GM12878 (cell line): ENCODE data around the gene DIAPH1. TPM values are rescaled to one million over a fixed set of nuclear protein-coding genes. Genes with fewer than 3 reads are reported as not detected.

Experiments used
- ATAC-seq: fragments of 200-7000 bp; cut with Tn5 transposase; 3 replicates; pipeline ENCODE4 v1.9.1; 2020; ENCODE audit warnings: mild to moderate bottlenecking, moderate library complexity
- BruUV-seq: library from RNA; stranded (reverse); fragments of 400-500 nt; replicated peaks from 2 replicates; lab custom pipeline; 2021; lab: Mats Ljungman, UMichigan
- CTCF ChIA-PET: fragments of 300-600 bp; sonication (Branson Sonifier 250); formaldehyde crosslinking; extraction: SDS; loops from one replicate; lab custom pipeline; 2021; ENCODE audit warnings: inconsistent platforms; lab: Yijun Ruan, JAX
- POLR2A ChIA-PET: fragments of 350-600 bp; formaldehyde crosslinking; extraction: SDS; loops from one replicate; lab custom pipeline; 2021; ENCODE audit warnings: inconsistent platforms; lab: Charles Lee
- RAD21 ChIA-PET: fragments of 300-600 bp; sonication (Branson Sonifier 250); formaldehyde crosslinking; loops from one replicate; lab custom pipeline; 2023; ENCODE audit warnings: antibody characterized with exemption; ENCODE audit not compliant: unreplicated experiment; lab: Charles Lee
- SMC1A ChIA-PET: fragments of 300-600 bp; sonication (Branson Sonifier 250); formaldehyde crosslinking; loops from one replicate; lab custom pipeline; 2023; ENCODE audit not compliant: unreplicated experiment, uncharacterized antibody; lab: Charles Lee
- DNase-seq: peaks from one replicate; pipeline ENCODE4 v3.0.0-alpha.2; 2011; ENCODE audit warnings: low read depth, low spot score
- FAIRE-seq: peaks from 3 replicates; lab custom pipeline; 2011; peaks lifted over from hg19 to GRCh38; lab: Jason Lieb, UNC
- H2AFZ ChIP-seq: 2 replicates; pipeline ENCODE4 v1.6.0; 2011; ENCODE audit warnings: low read depth, low read length, control low read depth; ENCODE audit not compliant: control insufficient read depth
- H3K27ac ChIP-seq: 2 replicates; pipeline ENCODE4 v1.5.1; 2011; ENCODE audit warnings: control low read depth; ENCODE audit not compliant: control insufficient read depth, insufficient read depth
- H3K27me3 ChIP-seq, 2 experiments: replicated peaks in 1 of 2; 2 replicates each; pipeline versions ENCODE4 v1.6.0 to v1.6.1; 2011; ENCODE audit warnings: low read length in 1 of 2; ENCODE audit not compliant: control insufficient read depth in 2 of 2, insufficient read depth in 2 of 2
- H3K36me3 ChIP-seq, 2 experiments: 2 replicates each; pipeline ENCODE4 v1.5.1; 2011; ENCODE audit warnings: low read length in 1 of 2; ENCODE audit not compliant: control insufficient read depth in 2 of 2, insufficient read depth in 2 of 2
- H3K4me1 ChIP-seq: 2 replicates; pipeline ENCODE4 v1.6.1; 2011; ENCODE audit warnings: mild to moderate bottlenecking, low read length, moderate library complexity, mixed read lengths; ENCODE audit not compliant: control insufficient read depth, insufficient read depth
- H3K4me2 ChIP-seq: 2 replicates; pipeline ENCODE4 v1.6.0; 2011; ENCODE audit warnings: control low read depth; ENCODE audit not compliant: control insufficient read depth, insufficient read depth
- H3K4me3 ChIP-seq: fragments of 200-600 bp; sonication (generic); 2 replicates; pipeline ENCODE4 v1.5.1; 2016
- H3K79me2 ChIP-seq: 2 replicates; pipeline ENCODE4 v1.6.0; 2011; ENCODE audit warnings: low read length; ENCODE audit not compliant: control insufficient read depth, insufficient read depth
- H3K9ac ChIP-seq: 2 replicates; pipeline ENCODE4 v1.8.0; 2011; ENCODE audit warnings: low read length, control low read depth, mixed read lengths; ENCODE audit not compliant: control insufficient read depth, insufficient read depth
- H3K9me3 ChIP-seq: replicated peaks from 3 replicates; pipeline ENCODE4 v1.5.1; 2011; ENCODE audit warnings: mild to moderate bottlenecking, low read length; ENCODE audit not compliant: control insufficient read depth, insufficient read depth
- H4K20me1 ChIP-seq: 2 replicates; pipeline ENCODE4 v1.6.0; 2011; ENCODE audit not compliant: control insufficient read depth, insufficient read depth
- ATF7 ChIP-seq: fragments of 450-650 bp; IDR thresholded peaks from 2 replicates; pipeline ENCODE4 v1.6.1; 2016; ENCODE audit warnings: low read depth, mild to moderate bottlenecking
- BACH1 ChIP-seq: fragments of 450-650 bp; IDR thresholded peaks from 2 replicates; pipeline ENCODE4 v1.6.1; 2017; ENCODE audit warnings: mild to moderate bottlenecking, borderline replicate concordance
- CREM ChIP-seq: IDR thresholded peaks from 2 replicates; pipeline ENCODE4 v1.6.1; 2014; ENCODE audit warnings: antibody characterized with exemption, low read depth
- EGR1 ChIP-seq, 2 experiments: IDR thresholded peaks; 1 replicate in 1 of 2; 2 replicates in 1 of 2; pipeline ENCODE4 v1.6.1; 2011 to 2012; ENCODE audit warnings: low read depth in 2 of 2, low read length in 2 of 2, borderline replicate concordance in 1 of 2, mild to moderate bottlenecking in 1 of 2, moderate library complexity in 1 of 2
- FOXK2 ChIP-seq: fragments of 450-650 bp; IDR thresholded peaks from 2 replicates; pipeline ENCODE4 v1.6.1; 2017; ENCODE audit warnings: mild to moderate bottlenecking, moderate library complexity
- GATAD2B ChIP-seq: fragments of 450-650 bp; conservative IDR thresholded peaks from 2 replicates; pipeline ENCODE4 v1.6.1; 2017; ENCODE audit warnings: low read depth, mild to moderate bottlenecking, moderate library complexity
- HDAC2 ChIP-seq: fragments of 200-600 bp; sonication (generic); IDR thresholded peaks from 2 replicates; pipeline ENCODE4 v1.6.1; 2017
- IKZF1 ChIP-seq: fragments of 450-650 bp; conservative IDR thresholded peaks from 2 replicates; pipeline ENCODE4 v1.6.1; 2017; ENCODE audit warnings: antibody characterized with exemption, mild to moderate bottlenecking
- MEF2A ChIP-seq: IDR thresholded peaks from 2 replicates; pipeline ENCODE4 v1.6.1; 2011; ENCODE audit warnings: low read depth, mild to moderate bottlenecking, low read length, moderate library complexity; ENCODE audit not compliant: insufficient read depth
- MEF2B ChIP-seq: fragments of 450-650 bp; IDR thresholded peaks from 2 replicates; pipeline ENCODE4 v1.6.1; 2018; ENCODE audit warnings: mild to moderate bottlenecking, moderate library complexity; ENCODE audit not compliant: partially characterized antibody, poor library complexity, severe bottlenecking
- MTA2 ChIP-seq: fragments of 450-650 bp; IDR thresholded peaks from 2 replicates; pipeline ENCODE4 v1.6.1; 2016; ENCODE audit warnings: low read depth, mild to moderate bottlenecking, moderate library complexity
- MYC ChIP-seq: IDR thresholded peaks from 2 replicates; pipeline ENCODE4 v1.6.1; 2011; ENCODE audit warnings: mild to moderate bottlenecking, low read length, moderate library complexity, inconsistent platforms; ENCODE audit not compliant: insufficient read depth, insufficient replicate concordance, insufficient read length, severe bottlenecking
- POLR2A ChIP-seq: IDR thresholded peaks from 2 replicates; pipeline ENCODE4 v1.6.1; 2011; ENCODE audit warnings: low read depth, mild to moderate bottlenecking, low read length
- SPI1 ChIP-seq: IDR thresholded peaks from 2 replicates; pipeline ENCODE4 v1.6.1; 2011; ENCODE audit warnings: low read depth, mild to moderate bottlenecking, low read length, moderate library complexity, borderline replicate concordance; ENCODE audit not compliant: insufficient read depth
- SUZ12 ChIP-seq: fragments of 200-600 bp; sonication (generic); IDR thresholded peaks from one replicate; pipeline ENCODE4 v1.6.1; 2018; ENCODE audit warnings: antibody characterized with exemption, mild to moderate bottlenecking; ENCODE audit not compliant: unreplicated experiment
- WGBS: methylation state at CpG from one replicate; pipeline ENCODE4 v1.1.6; 2016; ENCODE audit warnings: low lambda C conversion rate; ENCODE audit not compliant: insufficient replicate concordance, insufficient coverage; ENCODE audit errors: missing lambda C conversion rate; 5-methylcytosine and 5-hydroxymethylcytosine counted together
- in situ Hi-C: fragments of 300-500 bp; cut with MboI; formaldehyde crosslinking; loops from 9 replicates; pipeline ENCODE4 v1.14.3; 2018; ENCODE audit warnings: mixed read lengths
- intact Hi-C: fragments of 100-400 bp; cut with micrococcal nuclease; formaldehyde crosslinking; loops from one replicate; pipeline ENCODE4 v1.14.2; 2022; ENCODE audit not compliant: unreplicated experiment
- polyA plus RNA-seq, 11 experiments: library from polyadenylated mRNA; depleted of rRNA in 4 of 11; unstranded in 6 of 11; stranded (reverse) in 5 of 11; fragments of >200 nt; fragmentation: Nextera tagmentation in 4 of 11; fragmentation: Illumina TruSeq in 1 of 11; extraction: Ambion mirVana in 4 of 11; extraction: Trizol in 1 of 11; gene quantifications; 1 replicate in 1 of 11; 2 replicates in 10 of 11; pipeline versions ENCODE4 v1.2.1 to v1.2.3, GENCODE V29; 2011 to 2016; ENCODE audit warnings: inconsistent platforms in 2 of 11, missing spikeins in 2 of 11, low read depth in 1 of 11
- total RNA-seq, 4 experiments: library from RNA; depleted of rRNA in 3 of 4; stranded (reverse); fragments of >200 nt in 3 of 4; fragmentation: Illumina TruSeq in 1 of 4; extraction: Trizol in 1 of 4; gene quantifications; 2 replicates each; pipeline versions ENCODE4 v1.2.1 to v1.2.3, GENCODE V29; 2013 to 2021
- TF ChIP-seq, protein P1 (sequence below): fragments of 450-650 bp; IDR thresholded peaks from 2 replicates; pipeline ENCODE4 v1.6.1; 2018; ENCODE audit warnings: mild to moderate bottlenecking, low read depth, moderate library complexity; ENCODE audit not compliant: partially characterized antibody
- TF ChIP-seq, protein P2 (sequence below): IDR thresholded peaks from 2 replicates; pipeline ENCODE4 v1.6.1; 2012; ENCODE audit warnings: low read depth, low read length, improper control_type of control experiment

The DIAPH1 gene
- total and polyA plus RNA-seq, 10 of the 15 experiments (the other 5 are each of a cell fraction or from before 2014, with no cell fraction given): 37.8 to 168 (median 59.0) TPM

DNA sequence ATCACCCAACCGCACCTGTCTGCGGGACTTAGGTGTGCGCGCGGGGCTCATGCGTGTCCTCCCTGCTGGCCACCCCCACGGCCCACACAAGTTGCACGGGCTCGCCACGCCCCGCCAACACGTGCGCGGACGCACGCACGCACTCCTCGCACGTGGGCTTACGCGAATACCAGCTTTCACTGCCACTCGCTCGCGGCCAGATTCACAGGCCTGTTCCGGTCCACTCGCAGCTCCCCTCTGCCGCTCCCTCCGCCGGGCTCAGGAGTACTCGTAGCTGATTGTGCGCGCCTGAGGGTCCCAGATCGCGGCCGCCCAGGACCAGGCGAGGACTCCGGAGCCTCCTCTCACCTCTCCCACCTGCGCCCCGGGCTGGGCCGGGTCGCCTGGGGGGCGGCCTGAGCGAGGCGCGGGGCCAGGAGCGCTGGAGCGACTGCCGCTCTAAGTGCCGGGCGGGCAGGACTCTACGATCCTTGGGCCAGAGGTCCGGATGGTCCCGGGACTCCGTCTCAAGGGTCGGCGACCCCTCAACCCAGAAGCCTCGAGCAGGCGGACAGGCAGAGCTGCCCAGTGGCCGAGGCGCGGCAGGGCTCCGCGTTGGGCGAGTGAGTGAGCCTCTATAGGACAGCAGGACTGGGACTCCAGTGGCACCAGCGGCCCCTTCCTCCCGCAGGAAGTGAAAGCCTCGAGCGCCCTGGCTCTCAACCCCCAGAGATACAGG lies 126.5 kb downstream of the DIAPH1 start:
- in situ Hi-C loops: no loop called here
- no peaks in the 10 kb centered on the region for H3K79me2 ChIP-seq
- CTCF ChIA-PET: interaction anchor here (0.9 to 3.4 kb wide), 12 partner anchors 10 to 72 kb away, joined by 3 to 19 read pairs (median 5); partner anchors contain the start of gene PCDHGA11
- SMC1A ChIA-PET: interaction anchor here (0.9 to 2.0 kb wide), 6 partner anchors 9 to 79 kb away, joined by 3 to 6 read pairs (median 3); no protein-coding TSS in a partner anchor
- H3K4me3 ChIP-seq: peak overlapping the region; percentile 65
- peak overlapping the region; percentile 97 for H3K4me2 ChIP-seq
- DNase-seq: no peak
- H3K36me3 ChIP-seq: no peaks in the 10 kb centered on the region
- no peak for FAIRE-seq
- no peaks in the 10 kb centered on the region for H4K20me1 ChIP-seq
- peak overlapping the region; percentile 79 for H2AFZ ChIP-seq
- H3K27me3 ChIP-seq: no peaks in the 10 kb centered on the region; a peak in 1 of 4 replicates
- POLR2A ChIA-PET: interaction anchor here (1.2 to 1.7 kb wide), 2 partner anchors 15 to 21 kb away, joined by 3 to 5 read pairs; no protein-coding TSS in a partner anchor
- H3K27ac ChIP-seq: no peak overlapping the region
- BruUV-seq: no TSS peak
- 3% methylated on average over 66 of the region's 68 CpGs for WGBS
- H3K4me1 ChIP-seq: peaks cover 24% of the 10 kb centered on the region
- peak; percentile 78 for ATAC-seq
- H3K9me3 ChIP-seq: no peaks in the 10 kb centered on the region; the same call in 2 of the 3 replicates
- peak overlapping the region; percentile 3; the same call in 1 of the 2 replicates for H3K9ac ChIP-seq
- intact Hi-C loops: no loop called here
- RAD21 ChIA-PET: interaction anchor here (0.6 to 1.9 kb wide), 4 partner anchors 15 to 79 kb away, joined by 3 to 8 read pairs (median 3); partner anchors contain the start of gene PCDHGA10
- TF ChIP-seq POLR2A (peak; percentile 76), CREM (peak; percentile 26; the same call in 1 of the 2 replicates), BACH1 (peak; percentile 39; the same call in 1 of the 2 replicates), MYC (peak; percentile 67), SUZ12 (no peak), EGR1 (IDR thresholded peaks at IDR 0.05; ENCODE audit: borderline replicate concordance in 1 of 2, low read depth in 2 of 2, low read length in 2 of 2) (peak; percentile 42 to 69; a peak in 2 of 3 replicates), GATAD2B (0 out of 2 replicates have a peak, but pooled peaks have one; percentile 31), FOXK2 (no peak), MEF2A (no peak), IKZF1 (0 out of 2 replicates have a peak, but pooled peaks have one; percentile 10), ATF7 (no peak), MEF2B (peak; percentile 37), SPI1 (peak; percentile 32; the same call in 1 of the 2 replicates), MTA2 (no peak), HDAC2 (no peak)
- TF ChIP-seq, protein P1, sequence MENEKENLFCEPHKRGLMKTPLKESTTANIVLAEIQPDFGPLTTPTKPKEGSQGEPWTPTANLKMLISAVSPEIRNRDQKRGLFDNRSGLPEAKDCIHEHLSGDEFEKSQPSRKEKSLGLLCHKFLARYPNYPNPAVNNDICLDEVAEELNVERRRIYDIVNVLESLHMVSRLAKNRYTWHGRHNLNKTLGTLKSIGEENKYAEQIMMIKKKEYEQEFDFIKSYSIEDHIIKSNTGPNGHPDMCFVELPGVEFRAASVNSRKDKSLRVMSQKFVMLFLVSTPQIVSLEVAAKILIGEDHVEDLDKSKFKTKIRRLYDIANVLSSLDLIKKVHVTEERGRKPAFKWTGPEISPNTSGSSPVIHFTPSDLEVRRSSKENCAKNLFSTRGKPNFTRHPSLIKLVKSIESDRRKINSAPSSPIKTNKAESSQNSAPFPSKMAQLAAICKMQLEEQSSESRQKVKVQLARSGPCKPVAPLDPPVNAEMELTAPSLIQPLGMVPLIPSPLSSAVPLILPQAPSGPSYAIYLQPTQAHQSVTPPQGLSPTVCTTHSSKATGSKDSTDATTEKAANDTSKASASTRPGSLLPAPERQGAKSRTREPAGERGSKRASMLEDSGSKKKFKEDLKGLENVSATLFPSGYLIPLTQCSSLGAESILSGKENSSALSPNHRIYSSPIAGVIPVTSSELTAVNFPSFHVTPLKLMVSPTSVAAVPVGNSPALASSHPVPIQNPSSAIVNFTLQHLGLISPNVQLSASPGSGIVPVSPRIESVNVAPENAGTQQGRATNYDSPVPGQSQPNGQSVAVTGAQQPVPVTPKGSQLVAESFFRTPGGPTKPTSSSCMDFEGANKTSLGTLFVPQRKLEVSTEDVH: no peak
- TF ChIP-seq, protein P2, sequence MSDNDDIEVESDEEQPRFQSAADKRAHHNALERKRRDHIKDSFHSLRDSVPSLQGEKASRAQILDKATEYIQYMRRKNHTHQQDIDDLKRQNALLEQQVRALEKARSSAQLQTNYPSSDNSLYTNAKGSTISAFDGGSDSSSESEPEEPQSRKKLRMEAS: peak; percentile 95
